Measurements from ENCODE around the gene FBXL4. TPM values are rescaled to one million over a fixed set of nuclear protein-coding genes. Genes with fewer than 3 reads are reported as not detected.

FBXL4 gene
- total and polyA plus RNA-seq, 10 of the 15 experiments (the other 5 are each of a cell fraction or from before 2014, with no cell fraction given) = 2.9 to 16.9 (median 7.2) TPM

DNA sequence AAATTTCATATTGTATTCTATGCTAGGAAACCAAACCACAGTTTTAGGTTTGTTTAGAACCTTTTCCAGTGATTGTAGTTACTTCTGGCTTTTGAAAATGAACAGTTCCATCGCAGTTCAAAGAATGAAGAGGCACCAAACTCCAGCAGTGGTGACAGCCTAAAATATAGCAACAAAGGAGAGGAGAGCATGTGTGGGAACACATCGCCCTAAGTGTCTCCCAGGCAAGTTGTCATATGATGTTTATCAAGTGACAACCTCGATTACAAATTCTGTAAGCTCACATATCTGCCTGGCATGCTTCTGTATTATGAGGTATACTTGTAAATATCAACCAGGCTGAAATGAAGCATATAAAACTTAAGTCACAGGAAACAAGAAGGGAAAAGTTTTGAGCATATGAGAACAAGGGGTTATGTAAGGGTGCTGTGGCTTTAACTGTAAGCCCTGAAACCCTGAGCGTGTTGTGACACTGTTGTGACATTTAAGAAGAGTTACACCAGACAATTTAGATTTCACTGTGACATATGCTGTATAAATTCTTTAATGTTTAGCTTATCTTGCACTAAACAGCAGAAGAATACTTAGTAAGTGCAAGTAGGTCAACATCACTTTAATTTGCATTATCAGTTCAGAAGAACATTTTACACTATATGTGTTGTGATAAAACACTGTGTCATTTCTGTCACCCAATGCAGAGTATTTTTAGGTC, 29.1 kb upstream of the FBXL4 start (continued):
- TF ChIP-seq BRCA1 (IDR thresholded peaks at IDR 0.05; ENCODE audit: low read depth, low read length) (no peak), NFXL1 (IDR thresholded peaks at IDR 0.05; ENCODE audit: borderline replicate concordance) (no peak)
- TF ChIP-seq, protein P1, sequence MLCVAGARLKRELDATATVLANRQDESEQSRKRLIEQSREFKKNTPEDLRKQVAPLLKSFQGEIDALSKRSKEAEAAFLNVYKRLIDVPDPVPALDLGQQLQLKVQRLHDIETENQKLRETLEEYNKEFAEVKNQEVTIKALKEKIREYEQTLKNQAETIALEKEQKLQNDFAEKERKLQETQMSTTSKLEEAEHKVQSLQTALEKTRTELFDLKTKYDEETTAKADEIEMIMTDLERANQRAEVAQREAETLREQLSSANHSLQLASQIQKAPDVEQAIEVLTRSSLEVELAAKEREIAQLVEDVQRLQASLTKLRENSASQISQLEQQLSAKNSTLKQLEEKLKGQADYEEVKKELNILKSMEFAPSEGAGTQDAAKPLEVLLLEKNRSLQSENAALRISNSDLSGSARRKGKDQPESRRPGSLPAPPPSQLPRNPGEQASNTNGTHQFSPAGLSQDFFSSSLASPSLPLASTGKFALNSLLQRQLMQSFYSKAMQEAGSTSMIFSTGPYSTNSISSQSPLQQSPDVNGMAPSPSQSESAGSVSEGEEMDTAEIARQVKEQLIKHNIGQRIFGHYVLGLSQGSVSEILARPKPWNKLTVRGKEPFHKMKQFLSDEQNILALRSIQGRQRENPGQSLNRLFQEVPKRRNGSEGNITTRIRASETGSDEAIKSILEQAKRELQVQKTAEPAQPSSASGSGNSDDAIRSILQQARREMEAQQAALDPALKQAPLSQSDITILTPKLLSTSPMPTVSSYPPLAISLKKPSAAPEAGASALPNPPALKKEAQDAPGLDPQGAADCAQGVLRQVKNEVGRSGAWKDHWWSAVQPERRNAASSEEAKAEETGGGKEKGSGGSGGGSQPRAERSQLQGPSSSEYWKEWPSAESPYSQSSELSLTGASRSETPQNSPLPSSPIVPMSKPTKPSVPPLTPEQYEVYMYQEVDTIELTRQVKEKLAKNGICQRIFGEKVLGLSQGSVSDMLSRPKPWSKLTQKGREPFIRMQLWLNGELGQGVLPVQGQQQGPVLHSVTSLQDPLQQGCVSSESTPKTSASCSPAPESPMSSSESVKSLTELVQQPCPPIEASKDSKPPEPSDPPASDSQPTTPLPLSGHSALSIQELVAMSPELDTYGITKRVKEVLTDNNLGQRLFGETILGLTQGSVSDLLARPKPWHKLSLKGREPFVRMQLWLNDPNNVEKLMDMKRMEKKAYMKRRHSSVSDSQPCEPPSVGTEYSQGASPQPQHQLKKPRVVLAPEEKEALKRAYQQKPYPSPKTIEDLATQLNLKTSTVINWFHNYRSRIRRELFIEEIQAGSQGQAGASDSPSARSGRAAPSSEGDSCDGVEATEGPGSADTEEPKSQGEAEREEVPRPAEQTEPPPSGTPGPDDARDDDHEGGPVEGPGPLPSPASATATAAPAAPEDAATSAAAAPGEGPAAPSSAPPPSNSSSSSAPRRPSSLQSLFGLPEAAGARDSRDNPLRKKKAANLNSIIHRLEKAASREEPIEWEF (IDR thresholded peaks at IDR 0.05; ENCODE audit: insufficient replicate concordance, low read depth, low read length) = no peak

DNA sequence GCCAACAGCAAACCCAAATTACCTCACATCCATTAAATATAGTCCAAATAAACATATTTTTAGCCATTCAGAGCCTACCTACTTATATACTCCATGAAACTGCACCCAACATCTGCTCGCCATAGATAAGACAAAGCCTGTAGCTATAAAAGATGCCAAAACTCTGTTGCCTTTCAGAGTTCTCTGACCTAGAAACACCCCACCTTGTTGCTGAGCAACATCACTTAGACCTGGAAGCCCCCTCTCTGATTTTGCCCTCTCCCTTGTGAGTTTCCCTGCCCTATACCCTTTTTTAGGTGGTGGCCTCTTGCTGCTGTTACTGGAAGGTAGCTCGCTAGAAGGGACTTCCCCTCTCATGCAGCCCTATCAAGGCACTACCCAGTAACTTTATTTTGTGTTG, 27.7 kb upstream of the FBXL4 start:
- no TSS peak for BruUV-seq (replicated peaks)
- RAD21 ChIA-PET (ENCODE audit: unreplicated experiment) = interaction anchor here (0.6 kb wide), 1 partner anchor 1604 kb away, joined by 3 read pairs; no protein-coding TSS in a partner anchor
- ATAC-seq (peak; percentile 34; the same call in 1 of the 3 replicates), FAIRE-seq (no peak), DNase-seq (ENCODE audit: low read depth, low spot score) (no peak)
- CTCF ChIA-PET = interaction anchor here (0.8 kb wide), 1 partner anchor 10 kb away, joined by 3 read pairs; no protein-coding TSS in a partner anchor
- no peaks in the 10 kb centered on the region for H4K20me1 ChIP-seq (ENCODE audit: control insufficient read depth, insufficient read depth)
- H3K79me2 ChIP-seq (ENCODE audit: control insufficient read depth, insufficient read depth, low read length) = no peaks in the 10 kb centered on the region
- no peak overlapping the region for H3K4me2 ChIP-seq (ENCODE audit: control insufficient read depth, insufficient read depth)
- in situ Hi-C loops (cut with MboI) = no loop called here
- 48% methylated on average over 2 of the region's 2 CpGs for WGBS (ENCODE audit: insufficient coverage, insufficient replicate concordance, low lambda C conversion rate, missing lambda C conversion rate)
- H3K4me1 ChIP-seq (ENCODE audit: control insufficient read depth, insufficient read depth, low read length) = no peaks in the 10 kb centered on the region
- SMC1A ChIA-PET (ENCODE audit: uncharacterized antibody, unreplicated experiment) = no interaction called here
- H3K36me3 ChIP-seq (ENCODE audit: control insufficient read depth in 2 of 2, insufficient read depth in 2 of 2, low read length in 1 of 2) = no peaks in the 10 kb centered on the region
- no peaks in the 10 kb centered on the region for H3K9me3 ChIP-seq (replicated peaks; ENCODE audit: control insufficient read depth, insufficient read depth, low read length)
- no peaks in the 10 kb centered on the region for H3K27me3 ChIP-seq (replicated peaks in 1 of 2; ENCODE audit: control insufficient read depth in 2 of 2, insufficient read depth in 2 of 2, low read length in 1 of 2)
- H3K27ac ChIP-seq (ENCODE audit: control insufficient read depth, insufficient read depth) = no peak overlapping the region
- POLR2A ChIA-PET = no interaction called here
- H2AFZ ChIP-seq (ENCODE audit: control insufficient read depth, low read depth, low read length) = no peak overlapping the region
- no peak overlapping the region for H3K4me3 ChIP-seq
- no peak overlapping the region for H3K9ac ChIP-seq (ENCODE audit: control insufficient read depth, insufficient read depth, low read length)
- intact Hi-C loops (cut with micrococcal nuclease; ENCODE audit: unreplicated experiment) = no loop called here
- TF ChIP-seq, protein P2, sequence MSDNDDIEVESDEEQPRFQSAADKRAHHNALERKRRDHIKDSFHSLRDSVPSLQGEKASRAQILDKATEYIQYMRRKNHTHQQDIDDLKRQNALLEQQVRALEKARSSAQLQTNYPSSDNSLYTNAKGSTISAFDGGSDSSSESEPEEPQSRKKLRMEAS (IDR thresholded peaks at IDR 0.05; ENCODE audit: low read depth, low read length) = no peak
- no peak for TF ChIP-seq SUPT20H (IDR thresholded peaks at IDR 0.05; ENCODE audit: borderline replicate concordance, control insufficient read depth, low read depth, low read length)
- no peak for TF ChIP-seq HDGF (IDR thresholded peaks at IDR 0.05)
- TF ChIP-seq NFXL1 (IDR thresholded peaks at IDR 0.05; ENCODE audit: borderline replicate concordance) = no peak
- no peak for TF ChIP-seq FOS (IDR thresholded peaks at IDR 0.05; ENCODE audit: borderline replicate concordance, extremely low read depth, insufficient read length)
- no peak for TF ChIP-seq CBFB (IDR thresholded peaks at IDR 0.05; ENCODE audit: low read depth)
- no peak for TF ChIP-seq FOXK2 (IDR thresholded peaks at IDR 0.05)
- no peak for TF ChIP-seq ZNF384 (IDR thresholded peaks at IDR 0.05; ENCODE audit: borderline replicate concordance, low read depth, low read length)
- no peak for TF ChIP-seq RELA (IDR thresholded peaks at IDR 0.05; ENCODE audit: borderline replicate concordance, partially characterized antibody)
- TF ChIP-seq, protein P3, sequence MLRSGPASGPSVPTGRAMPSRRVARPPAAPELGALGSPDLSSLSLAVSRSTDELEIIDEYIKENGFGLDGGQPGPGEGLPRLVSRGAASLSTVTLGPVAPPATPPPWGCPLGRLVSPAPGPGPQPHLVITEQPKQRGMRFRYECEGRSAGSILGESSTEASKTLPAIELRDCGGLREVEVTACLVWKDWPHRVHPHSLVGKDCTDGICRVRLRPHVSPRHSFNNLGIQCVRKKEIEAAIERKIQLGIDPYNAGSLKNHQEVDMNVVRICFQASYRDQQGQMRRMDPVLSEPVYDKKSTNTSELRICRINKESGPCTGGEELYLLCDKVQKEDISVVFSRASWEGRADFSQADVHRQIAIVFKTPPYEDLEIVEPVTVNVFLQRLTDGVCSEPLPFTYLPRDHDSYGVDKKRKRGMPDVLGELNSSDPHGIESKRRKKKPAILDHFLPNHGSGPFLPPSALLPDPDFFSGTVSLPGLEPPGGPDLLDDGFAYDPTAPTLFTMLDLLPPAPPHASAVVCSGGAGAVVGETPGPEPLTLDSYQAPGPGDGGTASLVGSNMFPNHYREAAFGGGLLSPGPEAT (IDR thresholded peaks at IDR 0.05; ENCODE audit: low read depth) = no peak
- no peak for TF ChIP-seq CHD1 (IDR thresholded peaks at IDR 0.05; ENCODE audit: low read depth, low read length)
